GM21390 (cell line): ENCODE results near the gene GPR137C.

Source experiments
- ATAC-seq: cut with Tn5 transposase; IDR thresholded peaks from one replicate; pipeline ENCODE4 v1.9.1; 2021; ENCODE audit not compliant: unreplicated experiment

GPR137C gene

GRCh38 chr14:52552063-52552988 lies at the start of gene GPR137C, which contains the start of gene TXNDC16:
Gene GPR137C, plus strand, starts transcription at chr14:52552836. Its CDS starts 312 bp downstream, at chr14:52553148.
Gene TXNDC16, minus strand, starts transcription at chr14:52552505. Its CDS starts 8,948 bp downstream, at chr14:52543557.
- ATAC-seq, result peak; percentile 92

- ATAC-seq, result no peak
Measured at GRCh38 chr14:52513249-52513648, 39.4 kb upstream of the GPR137C start.

GRCh38 chr14:52514046-52514811 lies 38.4 kb upstream of the GPR137C start:
- no peak for ATAC-seq

GRCh38 chr14:52522033-52522432 lies 30.6 kb upstream of the GPR137C start:
- no peak for ATAC-seq

GRCh38 chr14:52522581-52523345 lies 29.9 kb upstream of the GPR137C start:
- ATAC-seq, result no peak

GRCh38 chr14:52527052-52527451 lies 25.6 kb upstream of the GPR137C start:
- no peak for ATAC-seq

- ATAC-seq, result no peak
Measured at GRCh38 chr14:52531481-52531880, 21.2 kb upstream of the GPR137C start.

GRCh38 chr14:52536269-52536668 lies 16.4 kb upstream of the GPR137C start:
- ATAC-seq, result no peak

- no peak for ATAC-seq
Measured at GRCh38 chr14:52538623-52539022, 14.0 kb upstream of the GPR137C start.

- no peak for ATAC-seq
Measured at GRCh38 chr14:52545584-52546317, 6.9 kb upstream of the GPR137C start.

GRCh38 chr14:52546318-52546670 lies 6.3 kb upstream of the GPR137C start:
- no peak for ATAC-seq

- no peak for ATAC-seq
Measured at GRCh38 chr14:52547027-52547426, 5.6 kb upstream of the GPR137C start.

- no peak for ATAC-seq
Measured at GRCh38 chr14:52547526-52547925, 5.1 kb upstream of the GPR137C start.

GRCh38 chr14:52550661-52551060 lies 2.0 kb upstream of the GPR137C start:
- ATAC-seq, result no peak

- no peak for ATAC-seq
Measured at GRCh38 chr14:52551205-52551604, 1.4 kb upstream of the GPR137C start.

GRCh38 chr14:52551696-52552062 lies 957 bp upstream of the GPR137C start:
- no peak for ATAC-seq

- ATAC-seq, result peak; percentile 18
Measured at GRCh38 chr14:52553002-52553670, 500 bp downstream of the GPR137C start.

- ATAC-seq, result no peak
Measured at GRCh38 chr14:52553671-52554575, 1.3 kb downstream of the GPR137C start.

GRCh38 chr14:52558688-52559087 lies 6.1 kb downstream of the GPR137C start:
- ATAC-seq, result no peak
